GM12878 (cell line): ENCODE data around the gene IQGAP1. TPM values are rescaled to one million over a fixed set of nuclear protein-coding genes. Genes with fewer than 3 reads are reported as not detected.

Experiments used
- ATAC-seq: fragments of 200-7000 bp; cut with Tn5 transposase; 3 replicates; pipeline ENCODE4 v1.9.1; 2020; ENCODE audit warnings: mild to moderate bottlenecking, moderate library complexity
- BruUV-seq: library from RNA; stranded (reverse); fragments of 400-500 nt; replicated peaks from 2 replicates; lab custom pipeline; 2021; lab: Mats Ljungman, UMichigan
- CTCF ChIA-PET: fragments of 300-600 bp; sonication (Branson Sonifier 250); formaldehyde crosslinking; extraction: SDS; loops from one replicate; lab custom pipeline; 2021; ENCODE audit warnings: inconsistent platforms; lab: Yijun Ruan, JAX
- POLR2A ChIA-PET: fragments of 350-600 bp; formaldehyde crosslinking; extraction: SDS; loops from one replicate; lab custom pipeline; 2021; ENCODE audit warnings: inconsistent platforms; lab: Charles Lee
- RAD21 ChIA-PET: fragments of 300-600 bp; sonication (Branson Sonifier 250); formaldehyde crosslinking; loops from one replicate; lab custom pipeline; 2023; ENCODE audit warnings: antibody characterized with exemption; ENCODE audit not compliant: unreplicated experiment; lab: Charles Lee
- SMC1A ChIA-PET: fragments of 300-600 bp; sonication (Branson Sonifier 250); formaldehyde crosslinking; loops from one replicate; lab custom pipeline; 2023; ENCODE audit not compliant: unreplicated experiment, uncharacterized antibody; lab: Charles Lee
- DNase-seq: peaks from one replicate; pipeline ENCODE4 v3.0.0-alpha.2; 2011; ENCODE audit warnings: low read depth, low spot score
- FAIRE-seq: peaks from 3 replicates; lab custom pipeline; 2011; peaks lifted over from hg19 to GRCh38; lab: Jason Lieb, UNC
- H2AFZ ChIP-seq: 2 replicates; pipeline ENCODE4 v1.6.0; 2011; ENCODE audit warnings: low read depth, low read length, control low read depth; ENCODE audit not compliant: control insufficient read depth
- H3K27ac ChIP-seq: 2 replicates; pipeline ENCODE4 v1.5.1; 2011; ENCODE audit warnings: control low read depth; ENCODE audit not compliant: control insufficient read depth, insufficient read depth
- H3K27me3 ChIP-seq, 2 experiments: replicated peaks in 1 of 2; 2 replicates each; pipeline versions ENCODE4 v1.6.0 to v1.6.1; 2011; ENCODE audit warnings: low read length in 1 of 2; ENCODE audit not compliant: control insufficient read depth in 2 of 2, insufficient read depth in 2 of 2
- H3K36me3 ChIP-seq, 2 experiments: 2 replicates each; pipeline ENCODE4 v1.5.1; 2011; ENCODE audit warnings: low read length in 1 of 2; ENCODE audit not compliant: control insufficient read depth in 2 of 2, insufficient read depth in 2 of 2
- H3K4me1 ChIP-seq: 2 replicates; pipeline ENCODE4 v1.6.1; 2011; ENCODE audit warnings: mild to moderate bottlenecking, low read length, moderate library complexity, mixed read lengths; ENCODE audit not compliant: control insufficient read depth, insufficient read depth
- H3K4me2 ChIP-seq: 2 replicates; pipeline ENCODE4 v1.6.0; 2011; ENCODE audit warnings: control low read depth; ENCODE audit not compliant: control insufficient read depth, insufficient read depth
- H3K4me3 ChIP-seq: fragments of 200-600 bp; sonication (generic); 2 replicates; pipeline ENCODE4 v1.5.1; 2016
- H3K79me2 ChIP-seq: 2 replicates; pipeline ENCODE4 v1.6.0; 2011; ENCODE audit warnings: low read length; ENCODE audit not compliant: control insufficient read depth, insufficient read depth
- H3K9ac ChIP-seq: 2 replicates; pipeline ENCODE4 v1.8.0; 2011; ENCODE audit warnings: low read length, control low read depth, mixed read lengths; ENCODE audit not compliant: control insufficient read depth, insufficient read depth
- H3K9me3 ChIP-seq: replicated peaks from 3 replicates; pipeline ENCODE4 v1.5.1; 2011; ENCODE audit warnings: mild to moderate bottlenecking, low read length; ENCODE audit not compliant: control insufficient read depth, insufficient read depth
- H4K20me1 ChIP-seq: 2 replicates; pipeline ENCODE4 v1.6.0; 2011; ENCODE audit not compliant: control insufficient read depth, insufficient read depth
- BHLHE40 ChIP-seq, 2 experiments: fragments of 450-650 bp in 1 of 2; IDR thresholded peaks; 2 replicates each; pipeline ENCODE4 v1.6.1; 2011 to 2017; ENCODE audit warnings: low read depth in 2 of 2, borderline replicate concordance in 1 of 2, improper control_type of control experiment in 1 of 2, low read length in 1 of 2, mild to moderate bottlenecking in 1 of 2
- CHD4 ChIP-seq: fragments of 200-600 bp; sonication (generic); IDR thresholded peaks from 2 replicates; pipeline ENCODE4 v1.6.1; 2016; ENCODE audit warnings: mild to moderate bottlenecking
- MYB ChIP-seq: fragments of 150-350 bp; IDR thresholded peaks from 2 replicates; pipeline ENCODE4 v1.6.1; 2014; ENCODE audit warnings: mild to moderate bottlenecking, low read depth, low read length, borderline replicate concordance
- NFXL1 ChIP-seq: fragments of 450-650 bp; IDR thresholded peaks from 2 replicates; pipeline ENCODE4 v1.6.1; 2017; ENCODE audit warnings: antibody characterized with exemption, mild to moderate bottlenecking, borderline replicate concordance
- NFYB ChIP-seq: IDR thresholded peaks from 2 replicates; pipeline ENCODE4 v1.6.1; 2011; ENCODE audit warnings: low read depth, mild to moderate bottlenecking, low read length, improper control_type of control experiment, moderate library complexity; ENCODE audit not compliant: insufficient read depth
- NRF1 ChIP-seq: conservative IDR thresholded peaks from 2 replicates; pipeline ENCODE4 v1.6.1; 2011; ENCODE audit warnings: mild to moderate bottlenecking, low read depth, low read length, improper control_type of control experiment
- STAT1 ChIP-seq: fragments of 450-650 bp; conservative IDR thresholded peaks from 2 replicates; pipeline ENCODE4 v1.6.1; 2014; ENCODE audit warnings: antibody characterized with exemption, mild to moderate bottlenecking
- WGBS: methylation state at CpG from one replicate; pipeline ENCODE4 v1.1.6; 2016; ENCODE audit warnings: low lambda C conversion rate; ENCODE audit not compliant: insufficient replicate concordance, insufficient coverage; ENCODE audit errors: missing lambda C conversion rate; 5-methylcytosine and 5-hydroxymethylcytosine counted together
- in situ Hi-C: fragments of 300-500 bp; cut with MboI; formaldehyde crosslinking; loops from 9 replicates; pipeline ENCODE4 v1.14.3; 2018; ENCODE audit warnings: mixed read lengths
- intact Hi-C: fragments of 100-400 bp; cut with micrococcal nuclease; formaldehyde crosslinking; loops from one replicate; pipeline ENCODE4 v1.14.2; 2022; ENCODE audit not compliant: unreplicated experiment
- polyA plus RNA-seq, 11 experiments: library from polyadenylated mRNA; depleted of rRNA in 4 of 11; unstranded in 6 of 11; stranded (reverse) in 5 of 11; fragments of >200 nt; fragmentation: Nextera tagmentation in 4 of 11; fragmentation: Illumina TruSeq in 1 of 11; extraction: Ambion mirVana in 4 of 11; extraction: Trizol in 1 of 11; gene quantifications; 1 replicate in 1 of 11; 2 replicates in 10 of 11; pipeline versions ENCODE4 v1.2.1 to v1.2.3, GENCODE V29; 2011 to 2016; ENCODE audit warnings: inconsistent platforms in 2 of 11, missing spikeins in 2 of 11, low read depth in 1 of 11
- total RNA-seq, 4 experiments: library from RNA; depleted of rRNA in 3 of 4; stranded (reverse); fragments of >200 nt in 3 of 4; fragmentation: Illumina TruSeq in 1 of 4; extraction: Trizol in 1 of 4; gene quantifications; 2 replicates each; pipeline versions ENCODE4 v1.2.1 to v1.2.3, GENCODE V29; 2013 to 2021
- TF ChIP-seq, protein P1 (sequence below): fragments of 450-650 bp; formaldehyde crosslinking; IDR thresholded peaks from 2 replicates; pipeline ENCODE4 v1.4.0; 2020; ENCODE audit warnings: mild to moderate bottlenecking, moderate library complexity
- TF ChIP-seq, protein P2 (sequence below): fragments of 450-650 bp; formaldehyde crosslinking; IDR thresholded peaks from 2 replicates; pipeline ENCODE4 v1.5.0; 2022; ENCODE audit warnings: mild to moderate bottlenecking, missing genetic modification characterization

IQGAP1 gene
- total and polyA plus RNA-seq, 10 of the 15 experiments (the other 5 are each of a cell fraction or from before 2014, with no cell fraction given) = 65.2 to 250 (median 112) TPM

DNA sequence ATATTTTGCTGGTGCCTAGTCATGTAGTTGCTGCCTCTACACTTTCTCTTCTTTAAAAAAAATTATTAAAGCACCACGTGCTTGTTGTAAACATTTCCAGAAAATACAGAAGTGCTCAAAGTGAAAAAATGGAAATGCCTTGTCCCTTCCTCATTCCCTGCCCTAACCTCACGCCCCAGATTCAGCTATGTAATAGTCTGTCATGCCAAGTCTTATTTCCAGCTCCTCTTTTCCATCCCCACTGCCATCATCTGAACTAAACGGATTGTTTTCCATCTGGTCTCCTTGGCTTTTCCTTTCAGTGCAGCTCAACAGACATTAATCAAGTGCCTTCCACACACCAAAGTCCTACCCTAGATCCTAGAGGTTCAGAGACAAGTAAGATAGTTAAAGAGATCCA, 20.5 kb upstream of the IQGAP1 start (continued):
- TF ChIP-seq, protein P1, sequence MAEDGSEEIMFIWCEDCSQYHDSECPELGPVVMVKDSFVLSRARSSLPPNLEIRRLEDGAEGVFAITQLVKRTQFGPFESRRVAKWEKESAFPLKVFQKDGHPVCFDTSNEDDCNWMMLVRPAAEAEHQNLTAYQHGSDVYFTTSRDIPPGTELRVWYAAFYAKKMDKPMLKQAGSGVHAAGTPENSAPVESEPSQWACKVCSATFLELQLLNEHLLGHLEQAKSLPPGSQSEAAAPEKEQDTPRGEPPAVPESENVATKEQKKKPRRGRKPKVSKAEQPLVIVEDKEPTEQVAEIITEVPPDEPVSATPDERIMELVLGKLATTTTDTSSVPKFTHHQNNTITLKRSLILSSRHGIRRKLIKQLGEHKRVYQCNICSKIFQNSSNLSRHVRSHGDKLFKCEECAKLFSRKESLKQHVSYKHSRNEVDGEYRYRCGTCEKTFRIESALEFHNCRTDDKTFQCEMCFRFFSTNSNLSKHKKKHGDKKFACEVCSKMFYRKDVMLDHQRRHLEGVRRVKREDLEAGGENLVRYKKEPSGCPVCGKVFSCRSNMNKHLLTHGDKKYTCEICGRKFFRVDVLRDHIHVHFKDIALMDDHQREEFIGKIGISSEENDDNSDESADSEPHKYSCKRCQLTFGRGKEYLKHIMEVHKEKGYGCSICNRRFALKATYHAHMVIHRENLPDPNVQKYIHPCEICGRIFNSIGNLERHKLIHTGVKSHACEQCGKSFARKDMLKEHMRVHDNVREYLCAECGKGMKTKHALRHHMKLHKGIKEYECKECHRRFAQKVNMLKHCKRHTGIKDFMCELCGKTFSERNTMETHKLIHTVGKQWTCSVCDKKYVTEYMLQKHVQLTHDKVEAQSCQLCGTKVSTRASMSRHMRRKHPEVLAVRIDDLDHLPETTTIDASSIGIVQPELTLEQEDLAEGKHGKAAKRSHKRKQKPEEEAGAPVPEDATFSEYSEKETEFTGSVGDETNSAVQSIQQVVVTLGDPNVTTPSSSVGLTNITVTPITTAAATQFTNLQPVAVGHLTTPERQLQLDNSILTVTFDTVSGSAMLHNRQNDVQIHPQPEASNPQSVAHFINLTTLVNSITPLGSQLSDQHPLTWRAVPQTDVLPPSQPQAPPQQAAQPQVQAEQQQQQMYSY (CRISPR knock-in tag) = no peak
- no peak for TF ChIP-seq NFXL1
- TF ChIP-seq BHLHE40 (IDR thresholded peaks at IDR 0.05; ENCODE audit: borderline replicate concordance in 1 of 2, low read depth in 2 of 2, low read length in 1 of 2) = no peak
- TF ChIP-seq STAT1 = no peak
- no peak for TF ChIP-seq MYB
- no peak for TF ChIP-seq NRF1
- TF ChIP-seq CHD4 = no peak

DNA sequence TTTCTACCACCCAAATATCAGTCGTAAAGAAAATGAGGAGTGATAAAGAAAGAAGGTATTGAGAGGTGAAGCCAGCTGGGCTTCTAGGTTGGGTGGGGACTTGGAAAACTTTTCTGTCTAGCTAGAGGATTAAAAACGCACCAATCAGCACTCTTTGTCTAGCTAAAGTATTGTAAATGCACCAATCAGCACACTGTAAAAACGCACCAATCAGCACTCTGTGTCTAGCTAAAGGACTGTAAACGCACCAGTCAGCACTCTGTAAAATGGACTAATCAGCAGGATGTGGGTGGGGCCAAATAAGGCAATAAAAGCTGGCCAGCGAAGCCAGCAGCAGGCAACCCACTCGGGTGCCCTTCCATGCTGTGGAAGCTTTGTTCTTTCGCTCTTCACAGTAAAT, 13.0 kb upstream of the IQGAP1 start:
- WGBS = 97% methylated on average over 7 of the region's 7 CpGs
- BruUV-seq = no TSS peak
- Histone ChIP-seq H2AFZ (no peak overlapping the region), H3K79me2 (no peaks in the 10 kb centered on the region), H3K36me3 (no peaks in the 10 kb centered on the region), H3K4me2 (no peak overlapping the region), H4K20me1 (no peaks in the 10 kb centered on the region), H3K4me3 (no peak overlapping the region), H3K9ac (no peak overlapping the region), H3K4me1 (peaks cover 5% of the 10 kb centered on the region; the same call in 1 of the 2 replicates), H3K27ac (no peak overlapping the region), H3K27me3 (no peaks in the 10 kb centered on the region), H3K9me3 (peaks cover 14% of the 10 kb centered on the region)
- CTCF ChIA-PET = interaction anchor here (0.7 to 2.1 kb wide), 3 partner anchors 55 to 932 kb away, joined by 3 to 9 read pairs (median 3); no protein-coding TSS in a partner anchor
- DNase-seq (no peak), FAIRE-seq (no peak), ATAC-seq (no peak)
- POLR2A ChIA-PET = no interaction called here
- intact Hi-C loops = no loop called here
- in situ Hi-C loops = no loop called here
- TF ChIP-seq, protein P2, sequence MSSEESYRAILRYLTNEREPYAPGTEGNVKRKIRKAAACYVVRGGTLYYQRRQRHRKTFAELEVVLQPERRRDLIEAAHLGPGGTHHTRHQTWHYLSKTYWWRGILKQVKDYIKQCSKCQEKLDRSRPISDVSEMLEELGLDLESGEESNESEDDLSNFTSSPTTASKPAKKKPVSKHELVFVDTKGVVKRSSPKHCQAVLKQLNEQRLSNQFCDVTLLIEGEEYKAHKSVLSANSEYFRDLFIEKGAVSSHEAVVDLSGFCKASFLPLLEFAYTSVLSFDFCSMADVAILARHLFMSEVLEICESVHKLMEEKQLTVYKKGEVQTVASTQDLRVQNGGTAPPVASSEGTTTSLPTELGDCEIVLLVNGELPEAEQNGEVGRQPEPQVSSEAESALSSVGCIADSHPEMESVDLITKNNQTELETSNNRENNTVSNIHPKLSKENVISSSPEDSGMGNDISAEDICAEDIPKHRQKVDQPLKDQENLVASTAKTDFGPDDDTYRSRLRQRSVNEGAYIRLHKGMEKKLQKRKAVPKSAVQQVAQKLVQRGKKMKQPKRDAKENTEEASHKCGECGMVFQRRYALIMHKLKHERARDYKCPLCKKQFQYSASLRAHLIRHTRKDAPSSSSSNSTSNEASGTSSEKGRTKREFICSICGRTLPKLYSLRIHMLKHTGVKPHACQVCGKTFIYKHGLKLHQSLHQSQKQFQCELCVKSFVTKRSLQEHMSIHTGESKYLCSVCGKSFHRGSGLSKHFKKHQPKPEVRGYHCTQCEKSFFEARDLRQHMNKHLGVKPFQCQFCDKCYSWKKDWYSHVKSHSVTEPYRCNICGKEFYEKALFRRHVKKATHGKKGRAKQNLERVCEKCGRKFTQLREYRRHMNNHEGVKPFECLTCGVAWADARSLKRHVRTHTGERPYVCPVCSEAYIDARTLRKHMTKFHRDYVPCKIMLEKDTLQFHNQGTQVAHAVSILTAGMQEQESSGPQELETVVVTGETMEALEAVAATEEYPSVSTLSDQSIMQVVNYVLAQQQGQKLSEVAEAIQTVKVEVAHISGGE = no peak
- TF ChIP-seq NFYB = peak; percentile 54; the same call in 1 of the 2 replicates
- RAD21 ChIA-PET = interaction anchor here (1.1 kb wide), 1 partner anchor 23 kb away, joined by 3 read pairs; the partner anchor contains the start of gene ZNF774
- SMC1A ChIA-PET = interaction anchor here (1.2 to 2.5 kb wide), 4 partner anchors 11 to 76 kb away, joined by 4 to 16 read pairs (median 6); partner anchors contain the start of gene IQGAP1
